Measurements from ENCODE around the gene AKT3. TPM values are rescaled to one million over a fixed set of nuclear protein-coding genes. Genes with fewer than 3 reads are reported as not detected.

The AKT3 gene
- total RNA-seq, 2 donors from 2014 or later, result 13.6 to 31.2 TPM

- no peak overlapping the region for H3K4me3 ChIP-seq
- no peaks in the 10 kb centered on the region for H3K36me3 ChIP-seq
- no peaks in the 10 kb centered on the region for H3K27me3 ChIP-seq
- DNase-seq (ENCODE audit: low spot score), result no peak
- no peaks in the 10 kb centered on the region for H3K4me1 ChIP-seq
- H3K27ac ChIP-seq, result no peak overlapping the region
- H3K9me3 ChIP-seq, result peaks cover 0 to 60% of the 10 kb centered on the region in 2 donors
- TF ChIP-seq CTCF (IDR thresholded peaks at IDR 0.05), result no peak
Measured at GRCh38 chr1:243582326-243582725, 267.7 kb downstream of the AKT3 start.

GRCh38 chr1:243580984-243581383 lies 269.1 kb downstream of the AKT3 start:
- H3K27me3 ChIP-seq, result no peaks in the 10 kb centered on the region
- no peak for DNase-seq (ENCODE audit: low spot score)
- H3K4me3 ChIP-seq, result no peak overlapping the region
- peaks cover 0 to 62% of the 10 kb centered on the region in 2 donors for H3K9me3 ChIP-seq
- no peaks in the 10 kb centered on the region for H3K4me1 ChIP-seq
- H3K36me3 ChIP-seq, result no peaks in the 10 kb centered on the region
- no peak for TF ChIP-seq CTCF (IDR thresholded peaks at IDR 0.05)
- no peak overlapping the region for H3K27ac ChIP-seq

- no peaks in the 10 kb centered on the region for H3K4me1 ChIP-seq
- no peak for TF ChIP-seq CTCF (IDR thresholded peaks at IDR 0.05)
- peaks cover 0 to 53% of the 10 kb centered on the region in 2 donors for H3K9me3 ChIP-seq
- H3K36me3 ChIP-seq, result no peaks in the 10 kb centered on the region
- no peak overlapping the region for H3K27ac ChIP-seq
- no peak for DNase-seq (ENCODE audit: low spot score)
- H3K4me3 ChIP-seq, result no peak overlapping the region
- H3K27me3 ChIP-seq, result no peaks in the 10 kb centered on the region
Measured at GRCh38 chr1:243580072-243580471, 270.0 kb downstream of the AKT3 start.

- Histone ChIP-seq H3K4me3 (no peak overlapping the region), H3K36me3 (no peaks in the 10 kb centered on the region), H3K9me3 (peaks cover 0 to 9% of the 10 kb centered on the region in 2 donors), H3K4me1 (no peaks in the 10 kb centered on the region), H3K27me3 (no peaks in the 10 kb centered on the region), H3K27ac (no peak overlapping the region)
- no peak for DNase-seq (ENCODE audit: low spot score)
- no peak for TF ChIP-seq CTCF (IDR thresholded peaks at IDR 0.05)
Measured at GRCh38 chr1:243575070-243575469, 275.0 kb downstream of the AKT3 start.

- no peak overlapping the region for H3K4me3 ChIP-seq
- no peaks in the 10 kb centered on the region for H3K4me1 ChIP-seq
- H3K36me3 ChIP-seq, result no peaks in the 10 kb centered on the region
- peaks cover 0 to 9% of the 10 kb centered on the region in 2 donors for H3K9me3 ChIP-seq
- DNase-seq (ENCODE audit: low spot score), result no peak
- no peaks in the 10 kb centered on the region for H3K27me3 ChIP-seq
- no peak for TF ChIP-seq CTCF (IDR thresholded peaks at IDR 0.05)
- H3K27ac ChIP-seq, result no peak overlapping the region
Measured at GRCh38 chr1:243572940-243573339, 277.1 kb downstream of the AKT3 start.

- H3K36me3 ChIP-seq, result no peaks in the 10 kb centered on the region
- no peak for DNase-seq (ENCODE audit: low spot score)
- H3K4me3 ChIP-seq, result no peak overlapping the region
- no peaks in the 10 kb centered on the region for H3K4me1 ChIP-seq
- no peaks in the 10 kb centered on the region for H3K27me3 ChIP-seq
- H3K9me3 ChIP-seq, result no peaks in the 10 kb centered on the region
- H3K27ac ChIP-seq, result no peak overlapping the region
- TF ChIP-seq CTCF (IDR thresholded peaks at IDR 0.05), result no peak
Measured at GRCh38 chr1:243568793-243569192, 281.2 kb downstream of the AKT3 start.

Data from right atrium auricular region (tissue), 2 donors.